GM23338 (cell line): ENCODE data around the gene KRTAP13-1.

Source experiments
- CREB1 ChIP-seq: fragments of 250-450 bp; sonication (Bioruptor Pico); IDR thresholded peaks from 2 replicates; pipeline ENCODE4 v1.5.0; 2020; ENCODE audit warnings: low read depth, mild to moderate bottlenecking, moderate library complexity
- EZH2 ChIP-seq: fragments of 200-600 bp; sonication (generic); IDR thresholded peaks from one replicate; pipeline ENCODE4 v1.8.0; 2017; ENCODE audit warnings: antibody characterized with exemption, mild to moderate bottlenecking, low read depth; ENCODE audit not compliant: unreplicated experiment
- EZH2phosphoT487 ChIP-seq: fragments of 200-600 bp; sonication (generic); IDR thresholded peaks from one replicate; pipeline ENCODE4 v1.8.1; 2018; ENCODE audit warnings: antibody characterized with exemption; ENCODE audit not compliant: unreplicated experiment
- JUNB ChIP-seq: IDR thresholded peaks from one replicate; pipeline ENCODE4 v1.6.1; 2016; ENCODE audit warnings: antibody characterized with exemption; ENCODE audit not compliant: unreplicated experiment
- POLR2AphosphoS5 ChIP-seq: IDR thresholded peaks from 2 replicates; pipeline ENCODE4 v1.6.1; 2016; ENCODE audit warnings: antibody characterized with exemption, low read depth
- STAT1 ChIP-seq: IDR thresholded peaks from one replicate; pipeline ENCODE4 v1.6.1; 2016; ENCODE audit warnings: antibody characterized with exemption; ENCODE audit not compliant: unreplicated experiment
- ZNF114 ChIP-seq: fragments of 250-450 bp; sonication (Bioruptor Pico); IDR thresholded peaks from 2 replicates; pipeline ENCODE4 v1.5.0; 2020; ENCODE audit warnings: mild to moderate bottlenecking, moderate library complexity
- ZNF331 ChIP-seq: fragments of 250-450 bp; sonication (Bioruptor Pico); IDR thresholded peaks from 2 replicates; pipeline ENCODE4 v1.5.0; 2020; ENCODE audit warnings: low read depth, mild to moderate bottlenecking, moderate library complexity
- TF ChIP-seq, protein P1 (sequence below), 2 experiments: fragments of 200-600 bp in 1 of 2; sonication (generic) in 1 of 2; conservative IDR thresholded peaks; 2 replicates each; pipeline versions ENCODE4 v1.5.1 to v1.6.1; 2016 to 2017; ENCODE audit warnings: antibody characterized with exemption in 2 of 2, low read depth in 2 of 2, mild to moderate bottlenecking in 2 of 2, moderate library complexity in 1 of 2
- TF ChIP-seq, protein P2 (sequence below): IDR thresholded peaks from one replicate; pipeline ENCODE4 v1.6.1; 2018; ENCODE audit warnings: antibody characterized with exemption; ENCODE audit not compliant: unreplicated experiment
- TF ChIP-seq, protein P3 (sequence below): IDR thresholded peaks from 2 replicates; pipeline ENCODE4 v1.6.1; 2016; ENCODE audit warnings: antibody characterized with exemption

DNA sequence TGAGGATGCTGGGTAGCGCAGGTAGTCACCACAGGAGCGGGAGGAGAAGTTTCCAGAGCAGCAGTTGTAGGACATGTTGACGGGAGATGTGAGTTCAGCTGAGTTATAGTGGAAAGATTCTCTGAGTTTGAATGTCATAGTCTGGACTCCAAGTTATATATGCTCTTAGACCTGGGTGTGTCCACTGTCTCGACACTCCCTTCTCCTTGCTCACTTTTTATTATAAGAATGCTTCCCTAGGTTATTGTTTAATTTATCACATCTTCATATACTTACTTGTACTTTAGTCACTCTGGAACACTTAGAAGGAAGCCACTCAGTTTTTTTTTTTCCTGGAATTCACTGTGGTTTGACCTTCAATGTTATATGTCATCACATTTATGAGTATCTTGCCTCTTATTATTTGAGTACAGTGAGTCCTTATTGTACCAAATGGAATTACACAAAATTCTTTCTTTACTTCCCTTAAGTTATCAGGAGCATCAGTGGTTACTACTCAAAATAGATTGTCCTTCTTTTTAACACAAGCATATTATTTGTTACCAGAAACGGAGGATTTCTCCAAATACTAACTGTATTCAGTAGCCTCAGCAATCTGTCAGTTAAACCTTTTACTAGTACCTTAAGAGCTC is 23.6 kb upstream of the KRTAP13-1 start, which contains the start of gene KRTAP13-2:
- TF ChIP-seq, protein P1, sequence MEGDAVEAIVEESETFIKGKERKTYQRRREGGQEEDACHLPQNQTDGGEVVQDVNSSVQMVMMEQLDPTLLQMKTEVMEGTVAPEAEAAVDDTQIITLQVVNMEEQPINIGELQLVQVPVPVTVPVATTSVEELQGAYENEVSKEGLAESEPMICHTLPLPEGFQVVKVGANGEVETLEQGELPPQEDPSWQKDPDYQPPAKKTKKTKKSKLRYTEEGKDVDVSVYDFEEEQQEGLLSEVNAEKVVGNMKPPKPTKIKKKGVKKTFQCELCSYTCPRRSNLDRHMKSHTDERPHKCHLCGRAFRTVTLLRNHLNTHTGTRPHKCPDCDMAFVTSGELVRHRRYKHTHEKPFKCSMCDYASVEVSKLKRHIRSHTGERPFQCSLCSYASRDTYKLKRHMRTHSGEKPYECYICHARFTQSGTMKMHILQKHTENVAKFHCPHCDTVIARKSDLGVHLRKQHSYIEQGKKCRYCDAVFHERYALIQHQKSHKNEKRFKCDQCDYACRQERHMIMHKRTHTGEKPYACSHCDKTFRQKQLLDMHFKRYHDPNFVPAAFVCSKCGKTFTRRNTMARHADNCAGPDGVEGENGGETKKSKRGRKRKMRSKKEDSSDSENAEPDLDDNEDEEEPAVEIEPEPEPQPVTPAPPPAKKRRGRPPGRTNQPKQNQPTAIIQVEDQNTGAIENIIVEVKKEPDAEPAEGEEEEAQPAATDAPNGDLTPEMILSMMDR (conservative IDR thresholded peaks at IDR 0.05; ENCODE audit: low read depth in 2 of 2) = no peak
- no peak for TF ChIP-seq EZH2
- TF ChIP-seq POLR2AphosphoS5 = no peak
- TF ChIP-seq CREB1 (CRISPR knock-in tag) = no peak
- no peak for TF ChIP-seq EZH2phosphoT487
- TF ChIP-seq, protein P2, sequence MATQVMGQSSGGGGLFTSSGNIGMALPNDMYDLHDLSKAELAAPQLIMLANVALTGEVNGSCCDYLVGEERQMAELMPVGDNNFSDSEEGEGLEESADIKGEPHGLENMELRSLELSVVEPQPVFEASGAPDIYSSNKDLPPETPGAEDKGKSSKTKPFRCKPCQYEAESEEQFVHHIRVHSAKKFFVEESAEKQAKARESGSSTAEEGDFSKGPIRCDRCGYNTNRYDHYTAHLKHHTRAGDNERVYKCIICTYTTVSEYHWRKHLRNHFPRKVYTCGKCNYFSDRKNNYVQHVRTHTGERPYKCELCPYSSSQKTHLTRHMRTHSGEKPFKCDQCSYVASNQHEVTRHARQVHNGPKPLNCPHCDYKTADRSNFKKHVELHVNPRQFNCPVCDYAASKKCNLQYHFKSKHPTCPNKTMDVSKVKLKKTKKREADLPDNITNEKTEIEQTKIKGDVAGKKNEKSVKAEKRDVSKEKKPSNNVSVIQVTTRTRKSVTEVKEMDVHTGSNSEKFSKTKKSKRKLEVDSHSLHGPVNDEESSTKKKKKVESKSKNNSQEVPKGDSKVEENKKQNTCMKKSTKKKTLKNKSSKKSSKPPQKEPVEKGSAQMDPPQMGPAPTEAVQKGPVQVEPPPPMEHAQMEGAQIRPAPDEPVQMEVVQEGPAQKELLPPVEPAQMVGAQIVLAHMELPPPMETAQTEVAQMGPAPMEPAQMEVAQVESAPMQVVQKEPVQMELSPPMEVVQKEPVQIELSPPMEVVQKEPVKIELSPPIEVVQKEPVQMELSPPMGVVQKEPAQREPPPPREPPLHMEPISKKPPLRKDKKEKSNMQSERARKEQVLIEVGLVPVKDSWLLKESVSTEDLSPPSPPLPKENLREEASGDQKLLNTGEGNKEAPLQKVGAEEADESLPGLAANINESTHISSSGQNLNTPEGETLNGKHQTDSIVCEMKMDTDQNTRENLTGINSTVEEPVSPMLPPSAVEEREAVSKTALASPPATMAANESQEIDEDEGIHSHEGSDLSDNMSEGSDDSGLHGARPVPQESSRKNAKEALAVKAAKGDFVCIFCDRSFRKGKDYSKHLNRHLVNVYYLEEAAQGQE = no peak
- no peak for TF ChIP-seq ZNF331 (CRISPR knock-in tag)
- no peak for TF ChIP-seq ZNF114 (CRISPR knock-in tag)
- TF ChIP-seq STAT1 = no peak
- no peak for TF ChIP-seq JUNB
- TF ChIP-seq, protein P3, sequence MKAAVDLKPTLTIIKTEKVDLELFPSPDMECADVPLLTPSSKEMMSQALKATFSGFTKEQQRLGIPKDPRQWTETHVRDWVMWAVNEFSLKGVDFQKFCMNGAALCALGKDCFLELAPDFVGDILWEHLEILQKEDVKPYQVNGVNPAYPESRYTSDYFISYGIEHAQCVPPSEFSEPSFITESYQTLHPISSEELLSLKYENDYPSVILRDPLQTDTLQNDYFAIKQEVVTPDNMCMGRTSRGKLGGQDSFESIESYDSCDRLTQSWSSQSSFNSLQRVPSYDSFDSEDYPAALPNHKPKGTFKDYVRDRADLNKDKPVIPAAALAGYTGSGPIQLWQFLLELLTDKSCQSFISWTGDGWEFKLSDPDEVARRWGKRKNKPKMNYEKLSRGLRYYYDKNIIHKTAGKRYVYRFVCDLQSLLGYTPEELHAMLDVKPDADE = no peak
